H1 (cell line): ENCODE data around the gene PDS5A. TPM values are rescaled to one million over a fixed set of nuclear protein-coding genes. Genes with fewer than 3 reads are reported as not detected.

Experiments
- CTCF ChIA-PET: fragments of 300-600 bp; sonication (Branson Sonifier 250); formaldehyde crosslinking; loops from one replicate; lab custom pipeline; 2021; ENCODE audit not compliant: partially characterized antibody; lab: Charles Lee
- POLR2A ChIA-PET: fragments of 300-600 bp; sonication (Branson Sonifier 250); formaldehyde crosslinking; loops from one replicate; lab custom pipeline; 2021; ENCODE audit warnings: inconsistent platforms; ENCODE audit not compliant: partially characterized antibody; lab: Charles Lee
- DNase-seq, 2 experiments: peaks; one replicate each; pipeline versions ENCODE4 v3.0.0 to v3.0.0-alpha.2; 2010 to 2022; ENCODE audit warnings: low spot score in 2 of 2, low read depth in 1 of 2, mixed read lengths in 1 of 2
- FAIRE-seq: peaks from 2 replicates; lab custom pipeline; 2011; peaks lifted over from hg19 to GRCh38; lab: Jason Lieb, UNC
- H2AFZ ChIP-seq: 2 replicates; pipeline ENCODE4 v1.8.1; 2012; ENCODE audit warnings: low read length, inconsistent platforms
- H2AK5ac ChIP-seq: 2 replicates; pipeline ENCODE4 v1.6.1; 2013; ENCODE audit warnings: low read depth, low read length
- H2BK120ac ChIP-seq: replicated peaks from 2 replicates; pipeline ENCODE3; 2013; ENCODE audit warnings: low read depth, low read length, inconsistent platforms
- H2BK12ac ChIP-seq: 2 replicates; pipeline ENCODE4 v1.6.1; 2013; ENCODE audit warnings: low read depth, low read length
- H2BK15ac ChIP-seq: 2 replicates; pipeline ENCODE4 v1.6.1; 2013; ENCODE audit warnings: low read length
- H2BK20ac ChIP-seq: 2 replicates; pipeline ENCODE4 v1.6.1; 2013; ENCODE audit warnings: low read length
- H2BK5ac ChIP-seq: 2 replicates; pipeline ENCODE4 v1.6.1; 2013; ENCODE audit warnings: low read depth, low read length
- H3K14ac ChIP-seq: 2 replicates; pipeline ENCODE4 v1.6.1; 2013; ENCODE audit warnings: inconsistent platforms; ENCODE audit not compliant: insufficient read length
- H3K18ac ChIP-seq: 2 replicates; pipeline ENCODE4 v1.6.1; 2013; ENCODE audit warnings: low read length; ENCODE audit errors: extremely low read depth
- H3K23ac ChIP-seq: 2 replicates; pipeline ENCODE4 v1.6.1; 2013; ENCODE audit warnings: inconsistent platforms; ENCODE audit not compliant: insufficient read length
- H3K23me2 ChIP-seq: 2 replicates; pipeline ENCODE4 v1.6.1; 2013; ENCODE audit warnings: low read depth, low read length
- H3K27ac ChIP-seq: 2 replicates; pipeline ENCODE4 v1.6.1; 2011; ENCODE audit warnings: low read depth, low read length, inconsistent platforms
- H3K27me3 ChIP-seq, 4 experiments: replicated peaks in 1 of 4; 1 replicate in 1 of 4; 2 replicates in 3 of 4; pipeline versions ENCODE4 v1.6.1 to v1.8.1; 2011 to 2013; ENCODE audit warnings: low read length in 3 of 4, mild to moderate bottlenecking in 3 of 4, inconsistent platforms in 2 of 4, mixed read lengths in 2 of 4, moderate library complexity in 1 of 4; ENCODE audit not compliant: control insufficient read depth in 3 of 4, insufficient read depth in 3 of 4; ENCODE audit errors: extremely low read depth in 1 of 4
- H3K36me3 ChIP-seq, 4 experiments: 2 replicates each; pipeline versions ENCODE4 v1.6.1 to v1.8.1; 2011 to 2013; ENCODE audit warnings: mild to moderate bottlenecking in 4 of 4, low read length in 3 of 4, moderate library complexity in 2 of 4, control low read depth in 1 of 4, inconsistent platforms in 1 of 4; ENCODE audit not compliant: insufficient read depth in 4 of 4, control insufficient read depth in 2 of 4
- H3K4ac ChIP-seq: replicated peaks from 2 replicates; pipeline ENCODE3; 2013; ENCODE audit warnings: low read length, low read depth, mixed read lengths, inconsistent platforms; ENCODE audit not compliant: insufficient read length
- H3K4me1 ChIP-seq, 4 experiments: replicated peaks in 1 of 4; 1 replicate in 1 of 4; 2 replicates in 3 of 4; pipeline versions ENCODE4 v1.6.1 to v1.8.1; 2011 to 2013; ENCODE audit warnings: low read length in 3 of 4, inconsistent platforms in 2 of 4, mixed read lengths in 1 of 4; ENCODE audit not compliant: insufficient read depth in 4 of 4, control insufficient read depth in 3 of 4
- H3K4me2 ChIP-seq, 2 experiments: 2 replicates each; pipeline versions ENCODE4 v1.6.1 to v1.8.1; 2011 to 2013; ENCODE audit warnings: low read depth in 2 of 2, low read length in 2 of 2, control low read depth in 1 of 2, inconsistent platforms in 1 of 2, mild to moderate bottlenecking in 1 of 2; ENCODE audit not compliant: insufficient read depth in 1 of 2
- H3K4me3 ChIP-seq, 4 experiments: fragments of 200-600, 300-600 bp in 1 of 4; sonication (generic), shearing (Covaris generic), sonication (Bioruptor Twin) in 1 of 4; 2 replicates each; pipeline versions ENCODE4 v1.5.1 to v1.8.1; 2011 to 2016; ENCODE audit warnings: low read length in 4 of 4, low read depth in 3 of 4, control low read depth in 2 of 4, inconsistent platforms in 2 of 4, mild to moderate bottlenecking in 2 of 4, mixed read lengths in 1 of 4, moderate library complexity in 1 of 4; ENCODE audit not compliant: insufficient read depth in 2 of 4; ENCODE audit errors: extremely low read depth in 1 of 4
- H3K56ac ChIP-seq: replicated peaks from 2 replicates; pipeline ENCODE3; 2013; ENCODE audit warnings: low read depth, mild to moderate bottlenecking, mixed read lengths, low read length, inconsistent platforms; ENCODE audit not compliant: insufficient read length
- H3K79me1 ChIP-seq: 2 replicates; pipeline ENCODE4 v1.6.1; 2013; ENCODE audit warnings: low read depth, low read length, control low read depth
- H3K79me2 ChIP-seq, 2 experiments: 2 replicates each; pipeline versions ENCODE4 v1.6.1 to v1.8.1; 2012 to 2013; ENCODE audit warnings: low read length in 2 of 2, mild to moderate bottlenecking in 2 of 2, inconsistent platforms in 1 of 2; ENCODE audit not compliant: insufficient read depth in 2 of 2, control insufficient read depth in 1 of 2
- H3K9ac ChIP-seq, 4 experiments: replicated peaks in 1 of 4; 1 replicate in 1 of 4; 2 replicates in 3 of 4; pipeline versions ENCODE4 v1.6.1 to v1.8.1; 2011 to 2013; ENCODE audit warnings: low read depth in 3 of 4, low read length in 3 of 4, control low read depth in 2 of 4, mild to moderate bottlenecking in 2 of 4, moderate library complexity in 2 of 4, inconsistent platforms in 1 of 4; ENCODE audit errors: extremely low read depth in 1 of 4
- H3K9me3 ChIP-seq, 2 experiments: 2 replicates each; pipeline versions ENCODE4 v1.6.1 to v1.8.1; 2012 to 2013; ENCODE audit warnings: mild to moderate bottlenecking in 2 of 2, moderate library complexity in 2 of 2, control low read depth in 1 of 2, inconsistent platforms in 1 of 2, low read depth in 1 of 2, low read length in 1 of 2, mixed read lengths in 1 of 2; ENCODE audit not compliant: insufficient read depth in 2 of 2
- H4K20me1 ChIP-seq, 2 experiments: replicated peaks in 1 of 2; 2 replicates each; pipeline versions ENCODE3 to v1.8.1; 2011 to 2013; ENCODE audit warnings: inconsistent platforms in 2 of 2, low read length in 2 of 2, mild to moderate bottlenecking in 1 of 2; ENCODE audit not compliant: insufficient read depth in 2 of 2, control insufficient read depth in 1 of 2
- H4K5ac ChIP-seq: 2 replicates; pipeline ENCODE4 v1.6.1; 2013; ENCODE audit warnings: low read length, low read depth, mixed read lengths, inconsistent platforms; ENCODE audit not compliant: insufficient read length
- H4K8ac ChIP-seq: 2 replicates; pipeline ENCODE4 v1.8.0; 2013; ENCODE audit warnings: mild to moderate bottlenecking, moderate library complexity, low read length, inconsistent platforms; ENCODE audit not compliant: insufficient read depth; ENCODE audit errors: extremely low read depth
- H4K91ac ChIP-seq: replicated peaks from 2 replicates; pipeline ENCODE3; 2013; ENCODE audit warnings: low read length, mixed read lengths, inconsistent platforms; ENCODE audit not compliant: insufficient read length
- GTF2F1 ChIP-seq: IDR thresholded peaks from 2 replicates; pipeline ENCODE4 v1.6.1; 2012; ENCODE audit warnings: low read depth, low read length, improper control_type of control experiment, borderline replicate concordance
- POU5F1 ChIP-seq: IDR thresholded peaks from 2 replicates; pipeline ENCODE4 v1.6.1; 2011; ENCODE audit warnings: low read depth, mild to moderate bottlenecking, low read length, moderate library complexity
- WGBS, 2 experiments: shearing (Covaris generic) in 1 of 2; methylation state at CpG; one replicate each; pipeline versions ENCODE4 v1.1.6 to v1.1.7; 2013 to 2015; ENCODE audit warnings: low lambda C conversion rate in 2 of 2, mixed read lengths in 2 of 2, inconsistent platforms in 1 of 2, low coverage in 1 of 2, missing lambda C conversion rate in 1 of 2; ENCODE audit not compliant: insufficient replicate concordance in 2 of 2, insufficient coverage in 1 of 2, insufficient read length in 1 of 2; ENCODE audit errors: extremely low coverage in 1 of 2, missing lambda C conversion rate in 1 of 2; 5-methylcytosine and 5-hydroxymethylcytosine counted together
- polyA plus RNA-seq, 7 experiments: library from polyadenylated mRNA; depleted of rRNA in 3 of 7; stranded (reverse) in 5 of 7; unstranded in 2 of 7; fragments of >200 nt in 5 of 7; fragments of 200-250 nt in 2 of 7; gene quantifications; 1 replicate in 5 of 7; 2 replicates in 1 of 7; 4 replicates in 1 of 7; pipeline versions ENCODE4 v1.2.1 to v1.2.3, GENCODE V29; 2011 to 2013; ENCODE audit warnings: missing spikeins in 2 of 7, mixed read lengths in 2 of 7
- total RNA-seq: library from RNA; stranded (reverse); fragmentation: NEBNext Ultra II Directional; extraction: Animal tissue kit (Norgen Biotek cat#: 25700); gene quantifications from 2 replicates; pipeline ENCODE4 v1.2.1, GENCODE V29; 2021
- TF ChIP-seq, protein P1 (sequence below), 3 experiments: IDR thresholded peaks; 1 replicate in 2 of 3; 2 replicates in 1 of 3; pipeline versions ENCODE4 v1.5.1 to v1.6.1; 2011; ENCODE audit warnings: low read length in 3 of 3, mild to moderate bottlenecking in 3 of 3, inconsistent platforms in 2 of 3, low read depth in 1 of 3, moderate library complexity in 1 of 3; ENCODE audit not compliant: insufficient read depth in 1 of 3; ENCODE audit errors: control extremely low read depth in 1 of 3
- TF ChIP-seq, protein P2 (sequence below): IDR thresholded peaks from 2 replicates; pipeline ENCODE4 v1.6.1; 2011; ENCODE audit warnings: low read depth, mild to moderate bottlenecking, low read length; ENCODE audit not compliant: insufficient read depth

The PDS5A gene
- total and polyA plus RNA-seq, 2 of the 8 experiments (the other 6 are each of a cell fraction or from before 2014, with no cell fraction given): 15.5 to 76.6 TPM

DNA sequence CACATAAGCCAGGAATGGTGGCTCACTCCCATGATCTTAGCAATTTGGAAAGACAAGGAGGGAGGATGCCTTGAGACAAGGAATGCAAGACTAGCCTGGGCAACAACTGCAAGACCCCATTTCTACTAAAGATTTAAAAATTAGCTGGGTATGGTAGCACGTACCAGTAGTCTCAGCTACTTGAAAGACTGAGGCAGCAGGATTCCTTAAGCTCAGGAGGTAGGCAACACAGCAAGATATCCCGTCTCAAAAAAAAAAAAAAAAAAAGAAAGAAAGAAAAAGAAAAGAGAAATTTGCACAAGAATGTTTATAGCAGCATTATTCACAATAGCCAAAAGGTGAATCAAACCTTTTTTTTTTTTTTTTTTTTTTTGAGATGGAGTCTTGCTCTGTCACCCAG is 29.7 kb downstream of the PDS5A start:
- peaks cover 0 to 7% (median 6%) of the 10 kb centered on the region in 4 experiments; a peak in 4 of 7 replicates for H3K4me1 ChIP-seq
- TF ChIP-seq, protein P1, sequence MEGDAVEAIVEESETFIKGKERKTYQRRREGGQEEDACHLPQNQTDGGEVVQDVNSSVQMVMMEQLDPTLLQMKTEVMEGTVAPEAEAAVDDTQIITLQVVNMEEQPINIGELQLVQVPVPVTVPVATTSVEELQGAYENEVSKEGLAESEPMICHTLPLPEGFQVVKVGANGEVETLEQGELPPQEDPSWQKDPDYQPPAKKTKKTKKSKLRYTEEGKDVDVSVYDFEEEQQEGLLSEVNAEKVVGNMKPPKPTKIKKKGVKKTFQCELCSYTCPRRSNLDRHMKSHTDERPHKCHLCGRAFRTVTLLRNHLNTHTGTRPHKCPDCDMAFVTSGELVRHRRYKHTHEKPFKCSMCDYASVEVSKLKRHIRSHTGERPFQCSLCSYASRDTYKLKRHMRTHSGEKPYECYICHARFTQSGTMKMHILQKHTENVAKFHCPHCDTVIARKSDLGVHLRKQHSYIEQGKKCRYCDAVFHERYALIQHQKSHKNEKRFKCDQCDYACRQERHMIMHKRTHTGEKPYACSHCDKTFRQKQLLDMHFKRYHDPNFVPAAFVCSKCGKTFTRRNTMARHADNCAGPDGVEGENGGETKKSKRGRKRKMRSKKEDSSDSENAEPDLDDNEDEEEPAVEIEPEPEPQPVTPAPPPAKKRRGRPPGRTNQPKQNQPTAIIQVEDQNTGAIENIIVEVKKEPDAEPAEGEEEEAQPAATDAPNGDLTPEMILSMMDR (IDR thresholded peaks at IDR 0.05; ENCODE audit: control extremely low read depth in 1 of 3, insufficient read depth in 1 of 3, low read depth in 1 of 3, low read length in 3 of 3): no peak
- TF ChIP-seq POU5F1 (no peak), GTF2F1 (no peak)
- TF ChIP-seq, protein P2, sequence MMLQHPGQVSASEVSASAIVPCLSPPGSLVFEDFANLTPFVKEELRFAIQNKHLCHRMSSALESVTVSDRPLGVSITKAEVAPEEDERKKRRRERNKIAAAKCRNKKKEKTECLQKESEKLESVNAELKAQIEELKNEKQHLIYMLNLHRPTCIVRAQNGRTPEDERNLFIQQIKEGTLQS: no peak
- TF ChIP-seq, all 59 proteins: peak for 0
- Histone ChIP-seq H2AK5ac (no peak overlapping the region), H3K79me1 (no peaks in the 10 kb centered on the region; the same call in 1 of the 2 replicates), H3K79me2 (peaks cover 3 to 91% of the 10 kb centered on the region in 2 experiments), H3K27me3 (no peaks in the 10 kb centered on the region), H3K23me2 (no peaks in the 10 kb centered on the region), H3K36me3 (no peaks in the 10 kb centered on the region), H3K14ac (peak overlapping the region; percentile 28), H4K91ac (no peak overlapping the region), H2BK12ac (no peak overlapping the region), H3K4ac (peak overlapping the region; percentile 44), H3K23ac (peak overlapping the region; percentile 56), H3K4me3 (no peak overlapping the region), H3K4me2 (peak overlapping the region; percentile 25 to 72; a peak in 3 of 4 replicates), H3K18ac (no peak overlapping the region), H2AFZ (no peak overlapping the region), H2BK15ac (no peak overlapping the region), H3K27ac (no peak overlapping the region), H3K56ac (no peak overlapping the region), H4K8ac (no peak overlapping the region), H4K5ac (no peak overlapping the region), H2BK20ac (no peak overlapping the region), H4K20me1 (peaks cover under 1 to 6% of the 10 kb centered on the region in 2 experiments), H3K9me3 (no peaks in the 10 kb centered on the region), H2BK120ac (no peak overlapping the region), H3K9ac (no peak overlapping the region), H2BK5ac (no peak overlapping the region)
- CTCF ChIA-PET: interaction anchor here (0.6 to 2.6 kb wide), 3 partner anchors 11 to 194 kb away, joined by 3 to 17 read pairs (median 4); no protein-coding TSS in a partner anchor
- DNase-seq: no peak
- POLR2A ChIA-PET: interaction anchor here (0.6 to 2.2 kb wide), 4 partner anchors 10 to 489 kb away, joined by 3 to 6 read pairs (median 4); partner anchors contain the start of genes LIAS and RPL9
- WGBS, 2 experiments: 29% methylated on average over 1 of the region's 2 CpGs; no CpG with 5 or more reads in 1 of the 2 experiments
- no peak for FAIRE-seq
